Testis (tissue), 3 donors: ENCODE results near the gene GYG2. TPM values are rescaled to one million over a fixed set of nuclear protein-coding genes. Genes with fewer than 3 reads are reported as not detected.
"Not testable (repeated sequence)": the region's sequence is repeated elsewhere in the genome, so short reads cannot be mapped to it uniquely, and the experiment has no call there.

Experiments
- DNase-seq: peaks from one replicate; pipeline ENCODE4 v3.0.0-alpha.2; 2019
- H3K27ac ChIP-seq, 2 donors: fragments of 200-600 bp; sonication (generic); one replicate each; pipeline ENCODE4 v1.5.1; 2019
- H3K27me3 ChIP-seq: fragments of 200-600 bp; sonication (generic); one replicate; pipeline ENCODE4 v1.5.1; 2019
- H3K36me3 ChIP-seq: fragments of 200-600 bp; sonication (generic); one replicate; pipeline ENCODE4 v1.5.1; 2017; ENCODE audit warnings: low read depth; ENCODE audit errors: missing control alignments
- H3K4me1 ChIP-seq: fragments of 200-600 bp; sonication (generic); one replicate; pipeline ENCODE4 v1.5.1; 2019
- H3K4me3 ChIP-seq, 2 donors: fragments of 200-600 bp; sonication (generic); one replicate each; pipeline ENCODE4 v1.5.1; 2017 to 2019
- H3K9me3 ChIP-seq: fragments of 200-600 bp; sonication (generic); one replicate; pipeline ENCODE4 v1.5.1; 2017
- POLR2A ChIP-seq: fragments of 450-650 bp; IDR thresholded peaks from one replicate; pipeline ENCODE4 v1.6.1; 2017; ENCODE audit warnings: antibody characterized with exemption, mild to moderate bottlenecking, moderate library complexity
- WGBS, 2 donors: methylation state at CpG; one replicate each; pipeline ENCODE4 v1.1.5; 2018; 5-methylcytosine and 5-hydroxymethylcytosine counted together
- intact Hi-C: fragments of 100-400 bp; cut with DNase I; formaldehyde crosslinking; loops from one replicate; pipeline ENCODE4 v1.15.1; 2023; ENCODE audit warnings: low total_unique reads
- polyA plus RNA-seq: library from polyadenylated mRNA; stranded (reverse); fragments of 350-450 nt; fragmentation: Illumina TruSeq; extraction: RNeasy Lipid Tissue Mini Kit (QIAGEN cat#74804); gene quantifications from one replicate; pipeline ENCODE4 v1.2.3, GENCODE V29; 2014; ENCODE audit warnings: low read depth, low replicate concordance; ENCODE audit not compliant: insufficient read depth
- total RNA-seq, 2 donors: library from RNA; depleted of rRNA; stranded (reverse); fragments of >200 nt; gene quantifications; one replicate each; pipeline ENCODE4 v1.2.3, GENCODE V29; 2016
- TF ChIP-seq, protein P1 (sequence below), 3 experiments: fragments of 450-650 bp in 2 of 3; fragments of 200-600 bp in 1 of 3; sonication (generic) in 1 of 3; IDR thresholded peaks; one replicate each; pipeline ENCODE4 v1.5.1; 2016 to 2019; ENCODE audit warnings: antibody characterized with exemption in 3 of 3, mild to moderate bottlenecking in 2 of 3, moderate library complexity in 1 of 3

The GYG2 gene
- total and polyA plus RNA-seq, 3 donors from 2014 or later, result 2.2 to 2.6 (median 2.4) TPM

GRCh38 chrX:2883770-2884169 is 55.0 kb downstream of the GYG2 start:
- Histone ChIP-seq H3K4me1 (no peaks in the 10 kb centered on the region), H3K27ac (no peak overlapping the region), H3K27me3 (no peaks in the 10 kb centered on the region), H3K4me3 (no peak overlapping the region), H3K9me3 (no peaks in the 10 kb centered on the region), H3K36me3 (no peaks in the 10 kb centered on the region)
- intact Hi-C loops, result no loop called here
- TF ChIP-seq, protein P1, sequence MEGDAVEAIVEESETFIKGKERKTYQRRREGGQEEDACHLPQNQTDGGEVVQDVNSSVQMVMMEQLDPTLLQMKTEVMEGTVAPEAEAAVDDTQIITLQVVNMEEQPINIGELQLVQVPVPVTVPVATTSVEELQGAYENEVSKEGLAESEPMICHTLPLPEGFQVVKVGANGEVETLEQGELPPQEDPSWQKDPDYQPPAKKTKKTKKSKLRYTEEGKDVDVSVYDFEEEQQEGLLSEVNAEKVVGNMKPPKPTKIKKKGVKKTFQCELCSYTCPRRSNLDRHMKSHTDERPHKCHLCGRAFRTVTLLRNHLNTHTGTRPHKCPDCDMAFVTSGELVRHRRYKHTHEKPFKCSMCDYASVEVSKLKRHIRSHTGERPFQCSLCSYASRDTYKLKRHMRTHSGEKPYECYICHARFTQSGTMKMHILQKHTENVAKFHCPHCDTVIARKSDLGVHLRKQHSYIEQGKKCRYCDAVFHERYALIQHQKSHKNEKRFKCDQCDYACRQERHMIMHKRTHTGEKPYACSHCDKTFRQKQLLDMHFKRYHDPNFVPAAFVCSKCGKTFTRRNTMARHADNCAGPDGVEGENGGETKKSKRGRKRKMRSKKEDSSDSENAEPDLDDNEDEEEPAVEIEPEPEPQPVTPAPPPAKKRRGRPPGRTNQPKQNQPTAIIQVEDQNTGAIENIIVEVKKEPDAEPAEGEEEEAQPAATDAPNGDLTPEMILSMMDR (IDR thresholded peaks at IDR 0.05), result no peak
- no peak for TF ChIP-seq POLR2A
- 93 to 96% methylated on average over 10 to 14 of the region's 14 CpGs for WGBS, 2 donors
- DNase-seq, result no peak

GRCh38 chrX:2888309-2888708 is 59.6 kb downstream of the GYG2 start:
- WGBS, 2 donors, result 84 to 90% methylated on average over 4 to 6 of the region's 7 CpGs
- no peaks in the 10 kb centered on the region for H3K4me1 ChIP-seq
- no peak for DNase-seq
- H3K9me3 ChIP-seq, result no peaks in the 10 kb centered on the region
- no peak overlapping the region for H3K27ac ChIP-seq
- intact Hi-C loops, result no loop called here
- TF ChIP-seq, protein P1 (IDR thresholded peaks at IDR 0.05), result no peak
- TF ChIP-seq POLR2A, result no peak
- no peaks in the 10 kb centered on the region for H3K27me3 ChIP-seq
- H3K4me3 ChIP-seq, result no peak overlapping the region
- H3K36me3 ChIP-seq, result no peaks in the 10 kb centered on the region

- WGBS, 2 donors, result 30 to 32% methylated on average over 11 of the region's 11 CpGs
- no peaks in the 10 kb centered on the region for H3K9me3 ChIP-seq
- TF ChIP-seq, protein P1 (IDR thresholded peaks at IDR 0.05), result no peak
- no peak for TF ChIP-seq POLR2A
- H3K27me3 ChIP-seq, result no peaks in the 10 kb centered on the region
- H3K4me1 ChIP-seq, result no peaks in the 10 kb centered on the region
- intact Hi-C loops, result no loop called here
- DNase-seq, result no peak
- H3K4me3 ChIP-seq, result peak overlapping the region; percentile 21 to 26
- H3K36me3 ChIP-seq, result no peaks in the 10 kb centered on the region
- no peak overlapping the region for H3K27ac ChIP-seq
These were observed 60.4 kb downstream of the GYG2 start for GRCh38 chrX:2889045-2889605.

DNA sequence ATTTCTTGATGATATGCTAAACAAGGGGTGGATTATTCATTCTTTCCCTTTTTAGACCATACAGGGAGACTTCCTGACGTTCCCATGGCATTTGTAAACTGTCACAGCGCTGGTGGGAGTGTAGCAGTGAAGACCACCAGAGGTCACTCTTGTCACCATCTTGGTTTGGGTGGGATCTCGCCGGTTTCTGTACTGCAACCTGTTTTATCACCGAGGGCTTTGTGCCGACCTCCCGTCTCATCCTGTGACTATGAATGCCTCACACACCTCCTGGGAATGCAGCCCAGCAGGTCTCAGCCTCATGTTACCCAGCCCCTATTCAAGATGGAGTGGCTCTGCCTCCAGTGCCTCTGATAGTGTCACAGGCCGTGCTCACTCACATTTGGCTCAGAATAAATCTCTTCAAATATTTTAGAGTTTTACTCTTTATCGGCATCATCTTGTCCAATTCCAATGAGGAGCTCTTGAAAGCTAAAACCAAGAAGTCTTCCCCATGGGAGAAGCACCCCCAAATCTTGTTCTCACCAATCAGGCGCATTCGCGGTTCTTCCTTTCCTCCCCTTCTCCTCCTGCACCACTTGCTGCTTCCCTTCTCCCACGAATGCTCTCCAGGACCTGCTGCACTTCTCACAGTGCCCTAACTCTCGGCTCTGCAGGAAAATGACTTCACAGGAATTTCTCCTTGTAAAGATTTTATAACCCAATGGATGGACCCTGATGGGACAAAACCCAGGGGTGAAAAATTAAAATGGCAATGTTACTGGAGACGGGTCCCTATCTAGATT is 61.2 kb downstream of the GYG2 start:
- H3K27me3 ChIP-seq, intact Hi-C loops, H3K27ac ChIP-seq, H3K9me3 ChIP-seq, DNase-seq, H3K4me1 ChIP-seq, H3K36me3 ChIP-seq: not testable (repeated sequence)
- 17 to 26% methylated on average over 10 to 15 of the region's 15 CpGs for WGBS, 2 donors
- peak overlapping the region; percentile 21 to 26 for H3K4me3 ChIP-seq

GRCh38 chrX:2890536-2891460 is 62.1 kb downstream of the GYG2 start:
- DNase-seq, H3K4me1 ChIP-seq, H3K4me3 ChIP-seq, H3K9me3 ChIP-seq, H3K27me3 ChIP-seq, H3K27ac ChIP-seq, intact Hi-C loops, H3K36me3 ChIP-seq: not testable (repeated sequence)
- 23 to 41% methylated on average over 20 of the region's 22 CpGs for WGBS, 2 donors
